GM12801 (cell line): ENCODE data around the gene VSNL1.

Source experiments
- TF ChIP-seq, protein P1 (sequence below): IDR thresholded peaks from one replicate; pipeline ENCODE4 v1.5.1; 2011; ENCODE audit warnings: control low read depth; ENCODE audit not compliant: insufficient read length; ENCODE audit errors: extremely low read depth

VSNL1 gene

DNA sequence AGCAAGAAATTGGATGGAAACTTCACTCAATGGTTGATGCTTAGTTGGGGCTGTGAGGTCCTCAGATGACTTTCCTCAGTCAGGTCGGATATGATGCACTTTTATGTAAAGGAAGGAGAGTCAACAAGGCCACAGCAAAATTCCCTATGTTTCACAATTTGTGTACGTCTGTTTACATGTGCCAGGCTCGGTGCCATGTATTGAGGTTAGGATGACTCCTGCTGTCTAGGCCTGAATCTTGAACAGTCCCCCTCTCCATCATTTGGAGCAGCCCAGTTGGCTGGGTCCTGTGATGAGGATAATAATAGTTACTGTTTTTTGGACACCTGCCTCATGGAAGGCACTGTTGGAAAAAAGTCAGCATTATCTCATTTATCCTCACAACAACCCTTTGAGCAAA is 43.1 kb downstream of the VSNL1 start:
- TF ChIP-seq, protein P1, sequence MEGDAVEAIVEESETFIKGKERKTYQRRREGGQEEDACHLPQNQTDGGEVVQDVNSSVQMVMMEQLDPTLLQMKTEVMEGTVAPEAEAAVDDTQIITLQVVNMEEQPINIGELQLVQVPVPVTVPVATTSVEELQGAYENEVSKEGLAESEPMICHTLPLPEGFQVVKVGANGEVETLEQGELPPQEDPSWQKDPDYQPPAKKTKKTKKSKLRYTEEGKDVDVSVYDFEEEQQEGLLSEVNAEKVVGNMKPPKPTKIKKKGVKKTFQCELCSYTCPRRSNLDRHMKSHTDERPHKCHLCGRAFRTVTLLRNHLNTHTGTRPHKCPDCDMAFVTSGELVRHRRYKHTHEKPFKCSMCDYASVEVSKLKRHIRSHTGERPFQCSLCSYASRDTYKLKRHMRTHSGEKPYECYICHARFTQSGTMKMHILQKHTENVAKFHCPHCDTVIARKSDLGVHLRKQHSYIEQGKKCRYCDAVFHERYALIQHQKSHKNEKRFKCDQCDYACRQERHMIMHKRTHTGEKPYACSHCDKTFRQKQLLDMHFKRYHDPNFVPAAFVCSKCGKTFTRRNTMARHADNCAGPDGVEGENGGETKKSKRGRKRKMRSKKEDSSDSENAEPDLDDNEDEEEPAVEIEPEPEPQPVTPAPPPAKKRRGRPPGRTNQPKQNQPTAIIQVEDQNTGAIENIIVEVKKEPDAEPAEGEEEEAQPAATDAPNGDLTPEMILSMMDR = no peak

DNA sequence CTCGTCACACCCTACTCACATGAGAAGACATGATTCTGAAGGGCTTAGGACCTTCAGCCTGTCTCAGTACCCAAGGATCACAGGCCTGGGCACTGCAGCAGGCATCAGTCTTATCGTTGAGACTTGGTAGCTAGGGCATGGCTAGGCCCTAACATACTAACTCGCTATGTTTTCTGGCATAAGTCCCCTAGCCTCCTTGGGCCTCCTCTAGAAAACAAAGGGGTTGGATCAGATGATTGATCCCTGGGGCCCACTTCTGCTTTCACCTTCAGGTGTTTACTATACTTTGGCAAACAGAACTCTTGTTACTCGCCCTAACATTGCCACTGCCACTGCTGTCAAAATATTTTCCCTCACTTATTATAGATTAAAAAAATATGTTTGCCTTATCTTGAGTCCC is 44.2 kb downstream of the VSNL1 start:
- TF ChIP-seq, protein P1 = no peak

- TF ChIP-seq, protein P1 = no peak
Observed at GRCh38 chr2:17587469-17587868, 47.0 kb downstream of the VSNL1 start.

- TF ChIP-seq, protein P1 = no peak
Observed at GRCh38 chr2:17588031-17588430, 47.5 kb downstream of the VSNL1 start.

GRCh38 chr2:17589406-17590035 is 49.0 kb downstream of the VSNL1 start:
- TF ChIP-seq, protein P1 = no peak

GRCh38 chr2:17590342-17590911 is 49.9 kb downstream of the VSNL1 start:
- TF ChIP-seq, protein P1 = no peak

- TF ChIP-seq, protein P1 = no peak
Observed at GRCh38 chr2:17591846-17592245, 51.4 kb downstream of the VSNL1 start.
